Smooth muscle cell of trachea (primary cell): ENCODE data around the gene CAB39L. TPM values are rescaled to one million over a fixed set of nuclear protein-coding genes. Genes with fewer than 3 reads are reported as not detected.

Experiments used
- total RNA-seq: library from RNA; depleted of rRNA; stranded (reverse); fragments of >200 nt; gene quantifications from 2 replicates; pipeline ENCODE4 v1.2.1, GENCODE V29; 2014

Gene CAB39L
- total RNA-seq, result 10.6 and 18.2 TPM in 2 replicates

DNA sequence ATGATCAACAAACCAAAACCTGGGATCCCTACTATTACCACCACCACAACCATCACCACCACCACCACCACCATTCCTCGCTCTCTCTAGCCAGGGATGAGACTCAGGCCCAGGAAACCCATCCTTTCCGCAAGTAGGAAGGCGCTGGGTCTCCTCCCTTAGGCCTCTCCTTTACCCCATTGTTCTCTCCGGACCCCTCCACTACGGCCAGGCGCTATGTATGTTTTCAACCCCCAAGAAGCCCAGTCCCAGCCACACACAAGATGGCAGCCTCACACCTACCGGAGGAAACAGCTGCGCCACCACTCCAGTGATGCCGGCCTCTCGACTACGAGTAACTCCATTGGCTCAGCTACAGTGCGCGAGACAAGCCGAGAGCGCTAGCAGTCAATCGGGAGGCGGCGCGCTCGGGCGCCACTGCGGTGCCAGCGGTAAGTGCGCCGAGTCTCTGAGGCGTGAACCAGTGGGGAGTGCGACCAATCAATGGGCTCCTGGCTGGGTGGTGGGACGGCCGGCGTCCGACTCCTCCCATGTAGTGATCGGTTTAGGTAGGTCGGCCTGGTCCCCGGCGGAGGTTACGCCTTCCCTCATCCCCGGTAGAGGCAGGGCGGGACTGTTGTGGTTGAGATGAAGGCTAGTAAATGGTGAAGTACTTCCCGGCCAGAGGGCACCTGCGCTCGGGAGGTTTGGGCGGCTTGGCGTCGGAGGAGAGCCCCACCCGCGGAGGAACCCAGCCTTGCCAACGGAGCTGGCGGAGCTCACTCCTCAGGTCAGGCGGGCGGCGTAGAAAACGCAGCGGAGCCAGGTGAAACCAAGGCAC, at the start of gene CAB39L, which contains the start of gene SETDB2:
Gene CAB39L (minus strand): TSS at position 361 of the 820 bp plus-strand sequence. CDS start 61,154 bp downstream, outside the sequence.
Gene SETDB2 (plus strand): TSS at position 571 of the 820 bp plus-strand sequence. CDS start 7,620 bp downstream, outside the sequence.

Other genes with a start within 250 kb of the CAB39L start
- gene MLNR, start 223.7 kb downstream of the CAB39L start, total RNA-seq, result 0.17 TPM in 1 of 2 replicates, not detected in the other
- 4.0 and 6.1 TPM in 2 replicates for gene CDADC1, start 196.1 kb downstream of the CAB39L start, total RNA-seq
- gene SETDB2, start 210 bp upstream of the CAB39L start, total RNA-seq, result 10.6 and 21.1 TPM in 2 replicates
- gene PHF11, start 51.9 kb upstream of the CAB39L start, total RNA-seq, result 19.8 and 32.9 TPM in 2 replicates
- 24.1 and 39.7 TPM in 2 replicates for gene RCBTB1, start 141.5 kb upstream of the CAB39L start, total RNA-seq
- not detected in 2 replicates for gene ARL11, start 184.4 kb upstream of the CAB39L start, total RNA-seq
- 54.7 and 57.0 TPM in 2 replicates for gene EBPL, start 247.4 kb upstream of the CAB39L start, total RNA-seq